CMK (cell line): ENCODE data around the gene SETDB2.

ENCODE experiments used
- DNase-seq: peaks from one replicate; pipeline ENCODE4 v3.0.0-alpha.2; 2010; ENCODE audit warnings: low read depth

The SETDB2 gene

DNA sequence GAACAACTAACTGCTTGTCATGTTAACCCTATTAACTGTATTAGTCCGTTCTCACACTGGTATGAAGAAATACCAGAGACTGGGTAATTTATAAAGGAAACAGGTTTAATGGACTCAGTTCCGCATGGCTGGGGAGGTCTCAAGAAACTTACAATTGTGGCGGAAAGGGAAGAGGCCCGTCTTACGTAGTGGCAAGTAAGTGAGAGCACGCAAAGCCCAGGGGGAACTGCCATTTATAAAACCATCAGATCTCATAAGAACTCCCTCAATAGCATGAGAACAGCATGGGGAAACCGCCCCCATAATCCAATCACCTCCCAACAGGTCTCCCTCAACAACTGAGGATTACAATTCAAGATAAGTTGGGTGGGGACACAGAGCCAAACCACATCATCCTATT is 86.4 kb downstream of the SETDB2 start:
- DNase-seq, result peak; percentile 68

GRCh38 chr13:49532593-49532992 is 88.5 kb downstream of the SETDB2 start:
- no peak for DNase-seq

GRCh38 chr13:49533011-49533410 is 88.9 kb downstream of the SETDB2 start:
- no peak for DNase-seq

GRCh38 chr13:49533591-49534269 is 89.7 kb downstream of the SETDB2 start:
- DNase-seq, result no peak

- DNase-seq, result no peak
These were observed 92.2 kb downstream of the SETDB2 start for GRCh38 chr13:49536144-49536873.

GRCh38 chr13:49538404-49538803 is 94.3 kb downstream of the SETDB2 start:
- DNase-seq, result no peak

- DNase-seq, result no peak
These were observed 95.2 kb downstream of the SETDB2 start for GRCh38 chr13:49539313-49539712.

DNA sequence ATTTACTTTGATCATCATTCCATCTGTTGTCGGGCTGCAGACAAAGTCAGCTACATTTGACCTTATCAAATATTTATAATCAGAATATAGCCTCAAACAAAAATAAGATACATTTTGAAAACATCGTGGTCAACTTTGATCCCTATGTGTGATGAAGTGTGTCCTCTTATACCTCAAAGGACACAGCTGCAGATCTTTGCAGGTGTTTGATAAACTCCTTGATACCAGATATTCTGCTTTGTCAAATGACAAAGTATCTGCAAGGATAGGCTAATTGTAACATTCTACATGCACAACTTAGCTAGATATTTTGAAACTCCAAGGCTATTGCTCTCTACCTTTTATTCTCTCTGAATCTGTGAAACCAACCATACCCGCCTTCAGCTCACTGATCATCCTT is 95.7 kb downstream of the SETDB2 start:
- DNase-seq, result no peak

GRCh38 chr13:49540552-49540951 is 96.5 kb downstream of the SETDB2 start:
- no peak for DNase-seq

GRCh38 chr13:49543656-49544055 is 99.6 kb downstream of the SETDB2 start:
- no peak for DNase-seq
